GM12892 (cell line): ENCODE measurements around the gene TBRG4.

Source experiments
- POLR2A ChIP-seq: IDR thresholded peaks from 2 replicates; pipeline ENCODE4 v1.6.1; 2011; ENCODE audit warnings: low read depth, low read length, control low read depth
- POLR2AphosphoS5 ChIP-seq: IDR thresholded peaks from 2 replicates; pipeline ENCODE4 v1.6.1; 2011; ENCODE audit warnings: low read depth, low read length, control low read depth
- TAF1 ChIP-seq: IDR thresholded peaks from 2 replicates; pipeline ENCODE4 v1.6.1; 2011; ENCODE audit warnings: low read depth, mild to moderate bottlenecking, control low read depth, low read length, borderline replicate concordance

GRCh38 chr7:45077579-45077978 lies 33.9 kb downstream of the TBRG4 start:
- TF ChIP-seq POLR2A (no peak), POLR2AphosphoS5 (no peak), TAF1 (no peak)
